Karpas-422 (cell line): ENCODE data around the gene INS. TPM values are rescaled to one million over a fixed set of nuclear protein-coding genes. Genes with fewer than 3 reads are reported as not detected.

Experiments used
- DNase-seq: peaks from one replicate; pipeline ENCODE4 v3.0.0-alpha.2; 2015
- H2AFZ ChIP-seq: fragments of 200-600 bp; sonication (generic); 2 replicates; pipeline ENCODE4 v1.6.1; 2014; ENCODE audit warnings: antibody characterized with exemption, low read length, mixed read lengths
- H3K27ac ChIP-seq: fragments of 200-600 bp; sonication (generic); 2 replicates; pipeline ENCODE4 v1.5.1; 2014; ENCODE audit warnings: mild to moderate bottlenecking, low read length, moderate library complexity
- H3K27me3 ChIP-seq: fragments of 200-600 bp; sonication (generic); 2 replicates; pipeline ENCODE4 v1.6.1; 2014; ENCODE audit warnings: low read length, mixed read lengths
- H3K36me3 ChIP-seq: fragments of 200-600 bp; sonication (generic); 2 replicates; pipeline ENCODE4 v1.6.1; 2014; ENCODE audit warnings: low read length, mixed read lengths; ENCODE audit not compliant: insufficient read depth
- H3K4me1 ChIP-seq: fragments of 200-600 bp; sonication (generic); 2 replicates; pipeline ENCODE4 v1.6.1; 2014; ENCODE audit warnings: mild to moderate bottlenecking, low read length, mixed read lengths
- H3K4me2 ChIP-seq: fragments of 200-600 bp; sonication (generic); 2 replicates; pipeline ENCODE4 v1.6.1; 2014; ENCODE audit warnings: low read length, low read depth, mild to moderate bottlenecking; ENCODE audit not compliant: poor library complexity, severe bottlenecking
- H3K4me3 ChIP-seq: fragments of 200-600 bp; sonication (generic); 2 replicates; pipeline ENCODE4 v1.5.1; 2014; ENCODE audit warnings: mild to moderate bottlenecking, antibody characterized with exemption, low read length, mixed read lengths
- H3K79me2 ChIP-seq: fragments of 200-600 bp; sonication (generic); 2 replicates; pipeline ENCODE4 v1.6.1; 2014; ENCODE audit warnings: mild to moderate bottlenecking, low read length, mixed read lengths
- H3K9ac ChIP-seq: fragments of 200-600 bp; sonication (generic); 2 replicates; pipeline ENCODE4 v1.6.0; 2014; ENCODE audit warnings: low read length
- H3K9me2 ChIP-seq: fragments of 200-600 bp; sonication (generic), shearing (Covaris generic); replicated peaks from 2 replicates; pipeline ENCODE4 v1.6.0; 2014; ENCODE audit warnings: mild to moderate bottlenecking, low read length, moderate library complexity; ENCODE audit not compliant: insufficient read depth
- H3K9me3 ChIP-seq: fragments of 300-700, 200-600 bp; sonication (generic); 2 replicates; pipeline ENCODE4 v1.6.1; 2014; ENCODE audit warnings: low read length, mixed read lengths
- H4K20me1 ChIP-seq: fragments of 200-600 bp; sonication (generic); 2 replicates; pipeline ENCODE4 v1.6.1; 2014; ENCODE audit warnings: mild to moderate bottlenecking, antibody characterized with exemption, low read length, low read depth; ENCODE audit not compliant: insufficient read depth
- total RNA-seq: library from RNA; depleted of rRNA; stranded (reverse); fragments of >200 nt; shearing (Covaris generic); gene quantifications from 2 replicates; pipeline ENCODE4 v1.2.3, GENCODE V29; 2014; ENCODE audit warnings: low replicate concordance

Gene INS
- total RNA-seq, 1 experiment from 2014 or later = not detected

GRCh38 chr11:2200957-2201519, 40.0 kb upstream of the INS start:
- Histone ChIP-seq H2AFZ (no peak overlapping the region), H3K9me3 (no peaks in the 10 kb centered on the region), H3K79me2 (no peaks in the 10 kb centered on the region), H3K27ac (no peak overlapping the region), H3K4me1 (no peaks in the 10 kb centered on the region), H3K9ac (no peak overlapping the region), H3K36me3 (no peaks in the 10 kb centered on the region), H3K4me2 (no peak overlapping the region), H4K20me1 (no peaks in the 10 kb centered on the region), H3K27me3 (no peaks in the 10 kb centered on the region), H3K4me3 (no peak overlapping the region), H3K9me2 (no peaks in the 10 kb centered on the region)
- no peak for DNase-seq

- Histone ChIP-seq H3K4me3 (no peak overlapping the region), H3K4me2 (no peak overlapping the region), H3K27ac (no peak overlapping the region), H3K27me3 (no peaks in the 10 kb centered on the region), H4K20me1 (no peaks in the 10 kb centered on the region), H3K9ac (no peak overlapping the region), H3K36me3 (no peaks in the 10 kb centered on the region), H3K79me2 (no peaks in the 10 kb centered on the region), H3K9me3 (no peaks in the 10 kb centered on the region), H3K9me2 (no peaks in the 10 kb centered on the region), H3K4me1 (no peaks in the 10 kb centered on the region), H2AFZ (no peak overlapping the region)
- DNase-seq = no peak
These were observed 39.5 kb upstream of the INS start for GRCh38 chr11:2200536-2200935.

- no peaks in the 10 kb centered on the region for H3K9me2 ChIP-seq
- no peaks in the 10 kb centered on the region for H3K4me1 ChIP-seq
- no peak overlapping the region for H3K4me3 ChIP-seq
- no peaks in the 10 kb centered on the region for H4K20me1 ChIP-seq
- H3K79me2 ChIP-seq = no peaks in the 10 kb centered on the region
- H3K27ac ChIP-seq = no peak overlapping the region
- no peaks in the 10 kb centered on the region for H3K36me3 ChIP-seq
- H3K27me3 ChIP-seq = no peaks in the 10 kb centered on the region
- DNase-seq = no peak
- no peak overlapping the region for H3K4me2 ChIP-seq
- no peaks in the 10 kb centered on the region for H3K9me3 ChIP-seq
- H3K9ac ChIP-seq = no peak overlapping the region
- no peak overlapping the region for H2AFZ ChIP-seq
These were observed 38.7 kb upstream of the INS start for GRCh38 chr11:2199466-2200341.

DNA sequence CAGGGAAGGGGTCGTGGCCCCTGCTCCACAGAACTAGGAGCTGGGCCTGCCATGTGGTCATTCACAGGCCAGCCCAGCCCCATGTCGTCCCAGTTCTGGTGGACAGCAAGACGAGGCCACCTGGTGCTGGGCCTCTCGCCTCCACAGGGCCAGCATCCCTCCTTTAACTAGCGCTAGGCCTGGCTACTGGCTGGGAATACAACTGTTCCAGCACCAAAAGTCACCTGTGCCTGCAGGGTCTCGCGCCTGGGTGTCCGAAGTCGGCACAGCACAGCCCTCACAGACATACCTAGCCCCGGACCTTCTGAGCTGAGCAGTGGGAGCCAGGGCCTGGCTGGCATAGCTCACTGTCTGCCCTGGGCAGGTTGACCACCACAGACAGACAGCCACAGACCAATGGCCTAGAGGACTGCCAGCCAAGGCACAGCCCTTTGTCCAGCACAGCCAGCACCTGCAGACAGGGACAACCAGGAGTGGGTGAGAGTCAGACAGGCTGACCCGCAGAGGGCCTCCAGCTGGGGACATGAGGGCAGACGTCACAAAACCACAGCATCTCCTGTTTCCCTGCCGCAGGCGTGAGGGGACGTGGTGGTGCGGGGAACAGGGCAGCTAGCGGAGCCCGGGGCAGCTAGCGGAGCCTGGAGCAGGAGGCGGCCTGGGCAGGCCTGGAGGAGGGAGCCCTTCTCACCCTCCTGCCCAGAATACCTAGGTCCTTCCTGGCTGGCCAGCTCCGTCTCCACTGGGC, 37.8 kb upstream of the INS start:
- H3K9me3 ChIP-seq = no peaks in the 10 kb centered on the region
- no peaks in the 10 kb centered on the region for H3K4me1 ChIP-seq
- H2AFZ ChIP-seq = no peak overlapping the region
- H3K4me2 ChIP-seq = no peak overlapping the region
- H4K20me1 ChIP-seq = no peaks in the 10 kb centered on the region
- H3K27ac ChIP-seq = no peak overlapping the region
- no peaks in the 10 kb centered on the region for H3K36me3 ChIP-seq
- no peak for DNase-seq
- no peaks in the 10 kb centered on the region for H3K79me2 ChIP-seq
- H3K4me3 ChIP-seq = no peak overlapping the region
- H3K9ac ChIP-seq = no peak overlapping the region
- no peaks in the 10 kb centered on the region for H3K9me2 ChIP-seq
- no peaks in the 10 kb centered on the region for H3K27me3 ChIP-seq

GRCh38 chr11:2197771-2198520, 36.9 kb upstream of the INS start:
- DNase-seq = no peak
- Histone ChIP-seq H3K27me3 (no peaks in the 10 kb centered on the region), H3K36me3 (no peaks in the 10 kb centered on the region), H3K4me1 (no peaks in the 10 kb centered on the region), H3K9me3 (no peaks in the 10 kb centered on the region), H4K20me1 (no peaks in the 10 kb centered on the region), H3K27ac (no peak overlapping the region), H3K9ac (no peak overlapping the region), H3K9me2 (no peaks in the 10 kb centered on the region), H3K79me2 (no peaks in the 10 kb centered on the region), H2AFZ (no peak overlapping the region), H3K4me2 (no peak overlapping the region), H3K4me3 (no peak overlapping the region)

DNA sequence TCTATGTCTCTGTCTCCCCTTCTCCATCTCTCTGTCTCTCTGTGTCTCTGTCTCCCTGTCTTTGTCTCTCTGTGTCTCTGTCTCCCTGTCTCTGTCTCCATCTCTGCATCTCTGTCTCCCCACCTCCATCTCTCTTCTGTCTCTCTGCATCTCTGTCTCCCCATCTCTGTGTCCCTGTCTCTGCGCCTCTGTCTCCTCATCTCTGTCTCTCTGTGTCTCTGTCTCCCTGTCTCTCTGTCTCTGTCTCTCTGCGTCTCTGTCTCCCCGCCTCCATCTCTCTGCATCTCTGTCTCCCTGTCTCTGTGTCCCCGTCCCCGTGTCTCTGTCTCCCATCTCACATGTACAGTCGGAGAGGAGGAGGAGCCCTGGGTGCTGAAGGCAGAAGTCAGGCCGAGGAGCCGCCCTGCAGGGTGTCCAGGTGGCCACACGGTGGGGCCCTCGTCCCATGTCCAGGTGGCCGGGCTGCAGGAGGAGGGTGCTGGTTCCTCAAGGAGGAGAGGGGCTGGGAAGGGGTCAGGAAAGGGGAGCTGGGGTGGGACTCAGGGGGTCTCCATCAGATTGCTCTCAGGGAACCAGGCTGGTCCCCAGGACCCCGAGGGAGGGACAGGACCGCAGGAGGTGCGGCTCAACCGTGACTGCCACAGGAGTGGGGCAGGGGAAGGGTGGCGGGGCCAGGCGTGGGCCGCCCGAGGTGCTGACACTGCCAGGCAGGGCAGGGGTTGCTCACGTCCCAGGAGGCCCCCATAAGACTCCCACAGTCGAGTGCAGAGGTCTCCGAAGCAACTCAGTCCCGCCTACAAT, 36.2 kb upstream of the INS start:
- no peak overlapping the region for H3K4me2 ChIP-seq
- H3K9me2 ChIP-seq = no peaks in the 10 kb centered on the region
- no peaks in the 10 kb centered on the region for H3K4me1 ChIP-seq
- no peak overlapping the region for H3K9ac ChIP-seq
- H2AFZ ChIP-seq = no peak overlapping the region
- no peaks in the 10 kb centered on the region for H3K79me2 ChIP-seq
- peak; percentile 88 for DNase-seq
- no peak overlapping the region for H3K4me3 ChIP-seq
- no peak overlapping the region for H3K27ac ChIP-seq
- no peaks in the 10 kb centered on the region for H3K36me3 ChIP-seq
- H4K20me1 ChIP-seq = no peaks in the 10 kb centered on the region
- H3K27me3 ChIP-seq = no peaks in the 10 kb centered on the region
- H3K9me3 ChIP-seq = no peaks in the 10 kb centered on the region

DNA sequence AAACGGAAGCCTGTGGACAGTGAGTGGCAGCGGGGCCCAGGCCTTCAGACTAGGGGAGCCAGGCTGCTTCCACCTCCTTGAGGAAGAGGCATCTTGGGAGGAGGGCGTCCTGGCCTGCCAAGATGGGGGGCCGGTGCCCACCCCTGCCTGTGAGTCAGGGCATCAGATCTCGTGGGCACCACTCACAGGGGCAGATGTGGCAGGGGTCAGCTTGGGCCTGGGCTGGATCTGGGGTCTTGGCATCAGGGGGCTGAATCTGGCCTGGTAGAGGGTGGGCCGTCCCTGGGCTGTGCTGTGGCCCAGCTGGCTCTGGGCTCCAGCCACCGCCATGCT, 34.7 kb upstream of the INS start:
- no peak for DNase-seq
- H3K9me3 ChIP-seq = no peaks in the 10 kb centered on the region
- H3K4me2 ChIP-seq = no peak overlapping the region
- no peaks in the 10 kb centered on the region for H3K79me2 ChIP-seq
- no peaks in the 10 kb centered on the region for H3K27me3 ChIP-seq
- no peaks in the 10 kb centered on the region for H3K9me2 ChIP-seq
- no peak overlapping the region for H3K9ac ChIP-seq
- no peaks in the 10 kb centered on the region for H4K20me1 ChIP-seq
- no peak overlapping the region for H3K4me3 ChIP-seq
- H3K36me3 ChIP-seq = no peaks in the 10 kb centered on the region
- H3K4me1 ChIP-seq = no peaks in the 10 kb centered on the region
- no peak overlapping the region for H3K27ac ChIP-seq
- no peak overlapping the region for H2AFZ ChIP-seq
